Heart right ventricle (tissue), 16 donors: ENCODE results near the gene CMTM1. TPM values are rescaled to one million over a fixed set of nuclear protein-coding genes. Genes with fewer than 3 reads are reported as not detected.

Source experiments
- ATAC-seq, 8 donors: fragments of 200-7000 bp; cut with Tn5 transposase; one replicate each; pipeline ENCODE4 v1.9.1; 2020; ENCODE audit warnings: mild to moderate bottlenecking in 8 of 8, moderate library complexity in 8 of 8, moderate number of reproducible peaks in 1 of 8
- DNase-seq, 2 donors: peaks; one replicate each; pipeline ENCODE4 v3.0.0-alpha.2; 2020
- H3K27ac ChIP-seq, 10 donors: fragments of 200-600 bp; sonication (generic) in 2 of 10; one replicate each; pipeline versions ENCODE4 v1.5.0 to v1.8.0; 2020 to 2022; ENCODE audit warnings: mild to moderate bottlenecking in 3 of 10
- H3K27me3 ChIP-seq, 7 donors: fragments of 200-600 bp; one replicate each; pipeline ENCODE4 v1.8.0; 2021 to 2022; ENCODE audit warnings: mild to moderate bottlenecking in 2 of 7
- H3K36me3 ChIP-seq, 9 donors: fragments of 200-600 bp; sonication (generic) in 1 of 9; one replicate each; pipeline versions ENCODE4 v1.5.0 to v1.8.0; 2020 to 2022; ENCODE audit warnings: mild to moderate bottlenecking in 2 of 9
- H3K4me1 ChIP-seq, 9 donors: fragments of 200-600 bp; sonication (generic) in 1 of 9; one replicate each; pipeline versions ENCODE4 v1.5.0 to v1.8.0; 2020 to 2022; ENCODE audit warnings: mild to moderate bottlenecking in 4 of 9
- H3K4me3 ChIP-seq, 10 donors: fragments of 200-600 bp; sonication (generic) in 2 of 10; one replicate each; pipeline versions ENCODE4 v1.5.0 to v1.8.0; 2020 to 2022; ENCODE audit warnings: mild to moderate bottlenecking in 7 of 10, moderate library complexity in 2 of 10
- H3K9me3 ChIP-seq, 11 donors: fragments of 200-600 bp in 10 of 11; sonication (generic) in 2 of 11; one replicate each; pipeline versions ENCODE4 v1.5.0 to v1.8.0; 2013 to 2022; ENCODE audit warnings: mild to moderate bottlenecking in 2 of 11, control low read depth in 1 of 11, moderate library complexity in 1 of 11
- CTCF ChIP-seq, 9 donors: fragments of 200-600 bp; sonication (generic) in 2 of 9; IDR thresholded peaks; one replicate each; pipeline versions ENCODE4 v1.5.0 to v1.8.0; 2021 to 2022; ENCODE audit warnings: antibody characterized with exemption in 9 of 9, mild to moderate bottlenecking in 5 of 9, moderate library complexity in 1 of 9
- WGBS, 2 donors: extraction: QIAGEN DNeasy Blood & Tissue Kit; methylation state at CpG; one replicate each; pipeline ENCODE4 v1.1.7; 2013; ENCODE audit warnings: inconsistent platforms in 1 of 2; 5-methylcytosine and 5-hydroxymethylcytosine counted together
- intact Hi-C, 10 donors: fragments of 100-400 bp; cut with DNase I; formaldehyde crosslinking; loops; one replicate each; pipeline versions ENCODE4 v1.11.1 to v1.14.2; 2022
- polyA plus RNA-seq, 2 donors: library from polyadenylated mRNA; stranded (reverse); fragments of 200-250 nt; gene quantifications; one replicate each; pipeline ENCODE4 v1.2.3, GENCODE V29; 2013
- total RNA-seq, 10 donors: library from RNA; stranded (reverse); fragmentation: NEBNext Ultra II Directional in 3 of 10; extraction: Animal tissue kit (Norgen Biotek cat#: 25700) in 3 of 10; gene quantifications; one replicate each; pipeline versions ENCODE4 v1.2.1 to v1.2.4, GENCODE V29; 2021 to 2023
- donor health status: Arrhythmogenic right ventricular cardiomyopathy.
- donor health status: ischemic (EF 13 %, LVEDD 7.1; RV severe dilation, severe dysfunction).
- donor health status: healthy with polysubstance abuse.
- donor health status: DM: no; HTN: yes; CAD: no.
- donor health status: DM: no; HTN: no; CAD: no.
- donor health status: ischemic (EF 25% LVEDD 6.9; RV normal size, moderate dysfunction).
- donor health status: ischemic (EF 25% LVEDD 5.7; RV mildly dilated, moderate dysfunction).
- donor health status: healthy.
- donor health status: DM: yes; HTN: yes; CAD: no.
- donor health status: Ischemic cardiomyopathy.
- donor health status: ischemic (EF 35%, LVEDD 5.7; RV mildly dilated, moderate dysfunction).
- donor health status: nonischemic (EF 11% LVEDD 7.7; RV severe dilation, severe dysfunction).
- donor health status: DM: yes; HTN: yes; CAD: no.
- donor health status: PGD.
- donor health status: ischemic (EF 29% LVEDD 5.4; RV normal size, mild dysfunction).
- donor health status: nonischemic (EF 23%, LVEDD 6.1; RV moderate dilation, normal function).

Gene CMTM1
- total and polyA plus RNA-seq, 12 donors, result 0.19 to 2.1 (median 0.95) TPM; not detected in 1

DNA sequence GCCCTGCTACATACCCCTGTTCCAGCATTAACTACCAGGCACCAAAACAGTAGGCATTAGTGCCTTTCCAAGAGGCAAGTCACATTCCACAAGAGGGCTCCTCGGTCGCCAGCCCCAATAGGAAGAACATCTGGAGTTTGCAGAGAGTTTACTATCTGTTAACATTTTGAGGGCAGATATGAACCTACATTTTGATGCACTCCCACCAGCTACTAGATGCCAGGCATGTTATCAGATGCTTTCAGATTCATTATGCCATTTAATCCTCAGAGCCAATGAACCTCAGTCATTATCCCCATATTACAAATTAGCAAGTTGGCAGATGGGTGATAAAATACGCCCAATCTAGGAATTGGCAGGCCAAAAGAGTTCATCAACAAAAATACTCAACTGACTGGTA, 8.8 kb downstream of the CMTM1 start:
- TF ChIP-seq CTCF (IDR thresholded peaks at IDR 0.05), result no peak
- H3K27me3 ChIP-seq, result peaks cover 0 to 28% (median 18%) of the 10 kb centered on the region in 7 donors
- WGBS, 2 donors, result 99% methylated on average over 3 of the region's 3 CpGs
- no peaks in the 10 kb centered on the region for H3K36me3 ChIP-seq
- H3K4me3 ChIP-seq, result no peak overlapping the region
- ATAC-seq, result no peak
- intact Hi-C loops, result no loop called here
- no peak for DNase-seq
- H3K9me3 ChIP-seq, result no peaks in the 10 kb centered on the region
- H3K4me1 ChIP-seq, result peaks cover 5 to 30% (median 18%) of the 10 kb centered on the region in 9 donors
- H3K27ac ChIP-seq, result no peak overlapping the region

GRCh38 chr16:66576296-66576695, 10.1 kb downstream of the CMTM1 start:
- no peak for TF ChIP-seq CTCF (IDR thresholded peaks at IDR 0.05)
- Histone ChIP-seq H3K27ac (no peak overlapping the region), H3K27me3 (peaks cover 0 to 29% (median 18%) of the 10 kb centered on the region in 7 donors), H3K9me3 (no peaks in the 10 kb centered on the region), H3K36me3 (no peaks in the 10 kb centered on the region), H3K4me1 (peaks cover 5 to 36% (median 22%) of the 10 kb centered on the region in 9 donors), H3K4me3 (no peak overlapping the region)
- no peak for DNase-seq
- peak in 3 of 8 donors; percentile 48 to 54 (median 50) for ATAC-seq
- intact Hi-C loops, result no loop called here
- 66 to 80% methylated on average over 5 of the region's 5 CpGs for WGBS, 2 donors

DNA sequence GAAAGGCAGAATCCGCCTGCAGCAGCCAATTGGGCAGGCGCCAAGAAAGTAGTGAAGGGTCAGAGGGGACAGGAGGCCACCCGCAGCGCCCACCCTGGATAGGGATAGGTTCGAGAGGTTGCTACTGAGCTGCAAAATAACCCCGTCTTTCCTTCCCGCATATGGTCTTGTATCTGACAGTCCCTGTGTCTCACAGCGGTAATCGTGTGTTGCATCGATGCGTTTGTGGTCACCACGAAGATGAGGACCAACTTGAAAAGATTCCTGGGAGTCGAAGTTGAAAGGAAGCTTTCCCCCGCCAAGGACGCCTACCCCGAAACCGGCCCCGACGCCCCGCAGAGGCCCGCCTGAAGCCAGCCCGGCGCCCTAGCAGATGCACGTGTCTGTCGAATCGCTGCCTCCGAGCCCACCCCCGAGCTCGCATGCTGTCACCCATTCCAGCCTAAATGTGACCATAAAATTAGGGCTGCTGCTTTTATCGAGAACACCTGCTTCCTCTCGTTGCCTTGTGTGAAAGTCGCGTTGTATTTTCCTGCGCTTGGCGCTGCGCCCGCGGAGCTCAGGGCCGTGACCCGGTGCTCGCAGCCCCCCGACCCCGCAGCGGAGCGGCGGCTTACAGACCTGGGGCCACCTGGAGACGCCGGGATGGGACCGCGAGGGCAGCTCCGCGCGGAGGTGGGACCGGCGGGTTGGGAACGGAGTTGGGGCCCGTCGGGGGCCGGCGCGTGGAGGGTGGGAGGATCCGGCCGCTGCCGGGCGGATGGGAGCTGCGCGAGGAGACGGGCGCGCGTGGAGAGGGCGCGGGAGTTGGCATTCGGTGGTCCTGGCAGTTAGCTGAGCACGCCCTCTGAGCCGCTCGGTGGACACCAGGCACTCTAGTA, 12.7 kb downstream of the CMTM1 start, which contains the start of gene CMTM2:
Gene CMTM2 (plus strand): TSS at position 813 of the 881 bp plus-strand sequence. CDS start 145 bp downstream, outside the sequence.
- no peak within 1 kb of the TSS for H3K27ac ChIP-seq
- H3K4me3 ChIP-seq, result peak within 1 kb of the TSS; percentile 3 to 49 (median 42)
- DNase-seq, result no peak
- H3K27me3 ChIP-seq, result peaks cover 0 to 29% (median 18%) of the 10 kb centered on the region in 7 donors
- H3K9me3 ChIP-seq, result no peaks in the 10 kb centered on the region
- intact Hi-C loops, result no loop called here
- ATAC-seq, result peak in 5 of 8 donors; percentile 12 to 47 (median 37)
- WGBS, 2 donors, result 19 to 20% methylated on average over 77 of the region's 77 CpGs
- H3K4me1 ChIP-seq, result peaks cover 5 to 38% (median 24%) of the 10 kb centered on the region in 9 donors
- no peak for TF ChIP-seq CTCF (IDR thresholded peaks at IDR 0.05)
- H3K36me3 ChIP-seq, result no peaks in the 10 kb centered on the region

- H3K4me1 ChIP-seq, result peaks cover 5 to 43% (median 30%) of the 10 kb centered on the region in 9 donors
- no peak overlapping the region for H3K27ac ChIP-seq
- H3K27me3 ChIP-seq, result peaks cover 0 to 29% (median 18%) of the 10 kb centered on the region in 7 donors
- no peak overlapping the region for H3K4me3 ChIP-seq
- intact Hi-C loops, result no loop called here
- no peaks in the 10 kb centered on the region for H3K9me3 ChIP-seq
- DNase-seq, result no peak
- TF ChIP-seq CTCF (IDR thresholded peaks at IDR 0.05), result no peak
- ATAC-seq, result no peak
- WGBS, 2 donors, result 83 to 84% methylated on average over 4 of the region's 4 CpGs
- H3K36me3 ChIP-seq, result no peaks in the 10 kb centered on the region
These were observed 14.5 kb downstream of the CMTM1 start for GRCh38 chr16:66580605-66581209.
